Breast epithelium (tissue), 3 donors: ENCODE results near the gene MDGA2.

Source experiments
- POLR2AphosphoS5 ChIP-seq, 3 donors: sonication (generic); formaldehyde crosslinking; IDR thresholded peaks; one replicate each; pipeline ENCODE4 v1.6.1; 2017; ENCODE audit warnings: antibody characterized with exemption in 3 of 3
- TF ChIP-seq, protein P1 (sequence below), 3 donors: fragments of 450-650 bp; IDR thresholded peaks; one replicate each; pipeline ENCODE4 v1.5.1; 2016 to 2017; ENCODE audit warnings: antibody characterized with exemption in 3 of 3, mild to moderate bottlenecking in 3 of 3, moderate library complexity in 3 of 3

DNA sequence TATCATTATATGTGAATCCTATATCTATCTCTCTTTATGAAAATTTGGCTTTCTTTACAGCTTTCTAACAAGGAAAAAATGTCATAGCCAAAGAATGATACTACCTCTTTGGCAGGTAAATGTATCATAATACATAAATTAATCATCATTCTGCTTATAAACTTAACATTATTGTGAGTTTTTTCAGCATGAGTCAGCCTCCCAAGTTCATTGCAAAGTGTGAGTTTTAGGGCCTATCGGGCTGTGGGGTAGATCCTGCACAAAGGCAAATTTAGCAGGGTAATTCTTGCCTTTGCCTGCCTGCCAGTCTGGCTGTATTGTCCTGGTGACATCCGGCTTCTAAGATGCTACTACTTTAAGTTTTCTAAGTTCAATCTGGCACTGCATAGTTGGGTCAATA lies 412.6 kb downstream of the MDGA2 start:
- TF ChIP-seq POLR2AphosphoS5 (IDR thresholded peaks at IDR 0.05) = no peak
- TF ChIP-seq, protein P1, sequence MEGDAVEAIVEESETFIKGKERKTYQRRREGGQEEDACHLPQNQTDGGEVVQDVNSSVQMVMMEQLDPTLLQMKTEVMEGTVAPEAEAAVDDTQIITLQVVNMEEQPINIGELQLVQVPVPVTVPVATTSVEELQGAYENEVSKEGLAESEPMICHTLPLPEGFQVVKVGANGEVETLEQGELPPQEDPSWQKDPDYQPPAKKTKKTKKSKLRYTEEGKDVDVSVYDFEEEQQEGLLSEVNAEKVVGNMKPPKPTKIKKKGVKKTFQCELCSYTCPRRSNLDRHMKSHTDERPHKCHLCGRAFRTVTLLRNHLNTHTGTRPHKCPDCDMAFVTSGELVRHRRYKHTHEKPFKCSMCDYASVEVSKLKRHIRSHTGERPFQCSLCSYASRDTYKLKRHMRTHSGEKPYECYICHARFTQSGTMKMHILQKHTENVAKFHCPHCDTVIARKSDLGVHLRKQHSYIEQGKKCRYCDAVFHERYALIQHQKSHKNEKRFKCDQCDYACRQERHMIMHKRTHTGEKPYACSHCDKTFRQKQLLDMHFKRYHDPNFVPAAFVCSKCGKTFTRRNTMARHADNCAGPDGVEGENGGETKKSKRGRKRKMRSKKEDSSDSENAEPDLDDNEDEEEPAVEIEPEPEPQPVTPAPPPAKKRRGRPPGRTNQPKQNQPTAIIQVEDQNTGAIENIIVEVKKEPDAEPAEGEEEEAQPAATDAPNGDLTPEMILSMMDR (IDR thresholded peaks at IDR 0.05) = no peak
